GM23338 (cell line): ENCODE results near the gene GSN. TPM values are rescaled to one million over a fixed set of nuclear protein-coding genes. Genes with fewer than 3 reads are reported as not detected.

ENCODE experiments used
- ATAC-seq: fragments of 200-7000 bp; cut with Tn5 transposase; 3 replicates; pipeline ENCODE4 v1.9.1; 2020
- DNase-seq: peaks from one replicate; pipeline ENCODE4 v3.0.0-alpha.2; 2015; ENCODE audit warnings: low spot score
- H2AFZ ChIP-seq: fragments of 200-600 bp; sonication (generic); 2 replicates; pipeline ENCODE4 v1.8.0; 2016; ENCODE audit warnings: antibody characterized with exemption, mild to moderate bottlenecking, moderate library complexity
- H3F3A ChIP-seq: fragments of 200-600 bp; sonication (generic); replicated peaks from 2 replicates; pipeline ENCODE4 v1.8.0; 2017; ENCODE audit warnings: antibody characterized with exemption, mixed run types, low read depth
- H3K27ac ChIP-seq: fragments of 200-600 bp; sonication (generic); 2 replicates; pipeline ENCODE4 v1.6.1; 2016; ENCODE audit warnings: low read depth
- H3K27me3 ChIP-seq: fragments of 200-600 bp; sonication (generic); 2 replicates; pipeline ENCODE4 v1.8.0; 2016; ENCODE audit warnings: mild to moderate bottlenecking, mixed run types, moderate library complexity; ENCODE audit not compliant: insufficient read depth
- H3K36me3 ChIP-seq: fragments of 200-600 bp; sonication (generic); 2 replicates; pipeline ENCODE4 v1.8.0; 2016; ENCODE audit warnings: mild to moderate bottlenecking; ENCODE audit not compliant: insufficient read depth
- H3K4me1 ChIP-seq: fragments of 200-600 bp; sonication (generic); 2 replicates; pipeline ENCODE4 v1.8.0; 2016; ENCODE audit warnings: mild to moderate bottlenecking, moderate library complexity; ENCODE audit not compliant: insufficient read depth
- H3K4me2 ChIP-seq: fragments of 200-600 bp; sonication (generic); 2 replicates; pipeline ENCODE4 v1.7.1; 2017; ENCODE audit warnings: mixed run types
- H3K4me3 ChIP-seq: fragments of 200-600 bp; sonication (generic); 2 replicates; pipeline ENCODE4 v1.6.1; 2016; ENCODE audit warnings: mixed run types
- H3K79me2 ChIP-seq: fragments of 200-600 bp; sonication (generic); replicated peaks from 2 replicates; pipeline ENCODE4 v1.8.0; 2017; ENCODE audit warnings: mild to moderate bottlenecking; ENCODE audit not compliant: insufficient read depth
- H3K9me2 ChIP-seq: fragments of 200-600 bp; sonication (generic); 2 replicates; pipeline ENCODE4 v1.8.0; 2017; ENCODE audit not compliant: insufficient read depth
- H4K20me1 ChIP-seq: fragments of 200-600 bp; sonication (generic); replicated peaks from 2 replicates; pipeline ENCODE4 v1.8.0; 2017; ENCODE audit warnings: mild to moderate bottlenecking; ENCODE audit not compliant: insufficient read depth
- H3K27ac Mint-ChIP-seq: 2 replicates; pipeline ENCODE4 v1.8.0; 2020; ENCODE audit warnings: inconsistent platforms, mild to moderate bottlenecking, moderate library complexity, mixed read lengths
- H3K27me3 Mint-ChIP-seq: 3 replicates; pipeline ENCODE4 v1.8.0; 2022; ENCODE audit warnings: low read depth, mild to moderate bottlenecking, moderate library complexity, mixed read lengths, inconsistent platforms; ENCODE audit not compliant: insufficient read depth, poor library complexity
- H3K36me3 Mint-ChIP-seq: 3 replicates; pipeline ENCODE4 v1.8.0; 2021; ENCODE audit warnings: low read depth, mild to moderate bottlenecking, inconsistent platforms, moderate library complexity, mixed read lengths
- H3K4me1 Mint-ChIP-seq: 3 replicates; pipeline ENCODE4 v1.8.0; 2020; ENCODE audit warnings: mild to moderate bottlenecking, inconsistent platforms, mixed read lengths
- H3K4me3 Mint-ChIP-seq: 3 replicates; pipeline ENCODE4 v1.8.0; 2021; ENCODE audit warnings: moderate library complexity, mild to moderate bottlenecking, inconsistent platforms, mixed read lengths
- H3K9me3 Mint-ChIP-seq: 3 replicates; pipeline ENCODE4 v1.8.0; 2020; ENCODE audit warnings: moderate library complexity, mild to moderate bottlenecking, inconsistent platforms, mixed read lengths
- CREB1 ChIP-seq: fragments of 250-450 bp; sonication (Bioruptor Pico); IDR thresholded peaks from 2 replicates; pipeline ENCODE4 v1.5.0; 2020; ENCODE audit warnings: low read depth, mild to moderate bottlenecking, moderate library complexity
- ETS1 ChIP-seq: IDR thresholded peaks from 2 replicates; pipeline ENCODE4 v1.6.1; 2016; ENCODE audit warnings: antibody characterized with exemption
- EZH2 ChIP-seq: fragments of 200-600 bp; sonication (generic); IDR thresholded peaks from one replicate; pipeline ENCODE4 v1.8.0; 2017; ENCODE audit warnings: antibody characterized with exemption, mild to moderate bottlenecking, low read depth; ENCODE audit not compliant: unreplicated experiment
- EZH2phosphoT487 ChIP-seq: fragments of 200-600 bp; sonication (generic); IDR thresholded peaks from one replicate; pipeline ENCODE4 v1.8.1; 2018; ENCODE audit warnings: antibody characterized with exemption; ENCODE audit not compliant: unreplicated experiment
- JUNB ChIP-seq: IDR thresholded peaks from one replicate; pipeline ENCODE4 v1.6.1; 2016; ENCODE audit warnings: antibody characterized with exemption; ENCODE audit not compliant: unreplicated experiment
- NANOG ChIP-seq: IDR thresholded peaks from 2 replicates; pipeline ENCODE4 v1.6.1; 2016; ENCODE audit warnings: antibody characterized with exemption, borderline replicate concordance
- POLR2AphosphoS5 ChIP-seq: IDR thresholded peaks from 2 replicates; pipeline ENCODE4 v1.6.1; 2016; ENCODE audit warnings: antibody characterized with exemption, low read depth
- STAT1 ChIP-seq: IDR thresholded peaks from one replicate; pipeline ENCODE4 v1.6.1; 2016; ENCODE audit warnings: antibody characterized with exemption; ENCODE audit not compliant: unreplicated experiment
- ZNF114 ChIP-seq: fragments of 250-450 bp; sonication (Bioruptor Pico); IDR thresholded peaks from 2 replicates; pipeline ENCODE4 v1.5.0; 2020; ENCODE audit warnings: mild to moderate bottlenecking, moderate library complexity
- ZNF331 ChIP-seq: fragments of 250-450 bp; sonication (Bioruptor Pico); IDR thresholded peaks from 2 replicates; pipeline ENCODE4 v1.5.0; 2020; ENCODE audit warnings: low read depth, mild to moderate bottlenecking, moderate library complexity
- ZNF462 ChIP-seq: fragments of 250-450 bp; sonication (Bioruptor Pico); IDR thresholded peaks from 2 replicates; pipeline ENCODE4 v1.5.0; 2020; ENCODE audit warnings: mild to moderate bottlenecking, moderate library complexity
- polyA plus RNA-seq: library from polyadenylated mRNA; unstranded; fragments of >200 nt; fragmentation: Nextera tagmentation; extraction: Ambion mirVana; gene quantifications from 2 replicates; pipeline ENCODE4 v1.2.1, GENCODE V29; 2016
- total RNA-seq: library from RNA; depleted of rRNA; stranded (reverse); fragments of >200 nt; shearing (Covaris generic); gene quantifications from 2 replicates; pipeline ENCODE4 v1.2.3, GENCODE V29; 2014
- TF ChIP-seq, protein P1 (sequence below): IDR thresholded peaks from one replicate; pipeline ENCODE4 v1.6.1; 2018; ENCODE audit warnings: antibody characterized with exemption; ENCODE audit not compliant: unreplicated experiment
- TF ChIP-seq, protein P2 (sequence below), 2 experiments: fragments of 200-600 bp in 1 of 2; sonication (generic) in 1 of 2; conservative IDR thresholded peaks; 2 replicates each; pipeline versions ENCODE4 v1.5.1 to v1.6.1; 2016 to 2017; ENCODE audit warnings: antibody characterized with exemption in 2 of 2, low read depth in 2 of 2, mild to moderate bottlenecking in 2 of 2, moderate library complexity in 1 of 2

Gene GSN
- total and polyA plus RNA-seq, 2 experiments from 2014 or later: 30.2 to 85.7 TPM

GRCh38 chr9:121233906-121234831, 33.8 kb upstream of the GSN start:
- no peak overlapping the region for H3K4me3 Mint-ChIP-seq
- H3K4me1 Mint-ChIP-seq: peaks cover 7% of the 10 kb centered on the region; the same call in 1 of the 3 replicates
- Histone ChIP-seq H3K27ac (no peak overlapping the region), H2AFZ (peak overlapping the region; percentile 14; the same call in 1 of the 2 replicates), H3K4me2 (no peak overlapping the region), H3F3A (no peaks in the 10 kb centered on the region), H3K27me3 (no peaks in the 10 kb centered on the region), H3K79me2 (no peaks in the 10 kb centered on the region), H3K36me3 (no peaks in the 10 kb centered on the region), H3K4me3 (no peak overlapping the region), H3K4me1 (no peaks in the 10 kb centered on the region), H4K20me1 (no peaks in the 10 kb centered on the region; the same call in 1 of the 2 replicates), H3K9me2 (peaks cover 3% of the 10 kb centered on the region; the same call in 1 of the 2 replicates)
- no peaks in the 10 kb centered on the region for H3K36me3 Mint-ChIP-seq
- no peak for ATAC-seq
- no peaks in the 10 kb centered on the region for H3K9me3 Mint-ChIP-seq
- no peak overlapping the region for H3K27ac Mint-ChIP-seq
- DNase-seq: no peak
- H3K27me3 Mint-ChIP-seq: peaks cover 8% of the 10 kb centered on the region
- TF ChIP-seq CREB1: no peak
- no peak for TF ChIP-seq POLR2AphosphoS5
- TF ChIP-seq EZH2: no peak
- no peak for TF ChIP-seq JUNB
- TF ChIP-seq ZNF114 (CRISPR knock-in tag): no peak
- TF ChIP-seq STAT1: no peak
- TF ChIP-seq, protein P1, sequence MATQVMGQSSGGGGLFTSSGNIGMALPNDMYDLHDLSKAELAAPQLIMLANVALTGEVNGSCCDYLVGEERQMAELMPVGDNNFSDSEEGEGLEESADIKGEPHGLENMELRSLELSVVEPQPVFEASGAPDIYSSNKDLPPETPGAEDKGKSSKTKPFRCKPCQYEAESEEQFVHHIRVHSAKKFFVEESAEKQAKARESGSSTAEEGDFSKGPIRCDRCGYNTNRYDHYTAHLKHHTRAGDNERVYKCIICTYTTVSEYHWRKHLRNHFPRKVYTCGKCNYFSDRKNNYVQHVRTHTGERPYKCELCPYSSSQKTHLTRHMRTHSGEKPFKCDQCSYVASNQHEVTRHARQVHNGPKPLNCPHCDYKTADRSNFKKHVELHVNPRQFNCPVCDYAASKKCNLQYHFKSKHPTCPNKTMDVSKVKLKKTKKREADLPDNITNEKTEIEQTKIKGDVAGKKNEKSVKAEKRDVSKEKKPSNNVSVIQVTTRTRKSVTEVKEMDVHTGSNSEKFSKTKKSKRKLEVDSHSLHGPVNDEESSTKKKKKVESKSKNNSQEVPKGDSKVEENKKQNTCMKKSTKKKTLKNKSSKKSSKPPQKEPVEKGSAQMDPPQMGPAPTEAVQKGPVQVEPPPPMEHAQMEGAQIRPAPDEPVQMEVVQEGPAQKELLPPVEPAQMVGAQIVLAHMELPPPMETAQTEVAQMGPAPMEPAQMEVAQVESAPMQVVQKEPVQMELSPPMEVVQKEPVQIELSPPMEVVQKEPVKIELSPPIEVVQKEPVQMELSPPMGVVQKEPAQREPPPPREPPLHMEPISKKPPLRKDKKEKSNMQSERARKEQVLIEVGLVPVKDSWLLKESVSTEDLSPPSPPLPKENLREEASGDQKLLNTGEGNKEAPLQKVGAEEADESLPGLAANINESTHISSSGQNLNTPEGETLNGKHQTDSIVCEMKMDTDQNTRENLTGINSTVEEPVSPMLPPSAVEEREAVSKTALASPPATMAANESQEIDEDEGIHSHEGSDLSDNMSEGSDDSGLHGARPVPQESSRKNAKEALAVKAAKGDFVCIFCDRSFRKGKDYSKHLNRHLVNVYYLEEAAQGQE: no peak
- TF ChIP-seq EZH2phosphoT487: no peak
- TF ChIP-seq, protein P2, sequence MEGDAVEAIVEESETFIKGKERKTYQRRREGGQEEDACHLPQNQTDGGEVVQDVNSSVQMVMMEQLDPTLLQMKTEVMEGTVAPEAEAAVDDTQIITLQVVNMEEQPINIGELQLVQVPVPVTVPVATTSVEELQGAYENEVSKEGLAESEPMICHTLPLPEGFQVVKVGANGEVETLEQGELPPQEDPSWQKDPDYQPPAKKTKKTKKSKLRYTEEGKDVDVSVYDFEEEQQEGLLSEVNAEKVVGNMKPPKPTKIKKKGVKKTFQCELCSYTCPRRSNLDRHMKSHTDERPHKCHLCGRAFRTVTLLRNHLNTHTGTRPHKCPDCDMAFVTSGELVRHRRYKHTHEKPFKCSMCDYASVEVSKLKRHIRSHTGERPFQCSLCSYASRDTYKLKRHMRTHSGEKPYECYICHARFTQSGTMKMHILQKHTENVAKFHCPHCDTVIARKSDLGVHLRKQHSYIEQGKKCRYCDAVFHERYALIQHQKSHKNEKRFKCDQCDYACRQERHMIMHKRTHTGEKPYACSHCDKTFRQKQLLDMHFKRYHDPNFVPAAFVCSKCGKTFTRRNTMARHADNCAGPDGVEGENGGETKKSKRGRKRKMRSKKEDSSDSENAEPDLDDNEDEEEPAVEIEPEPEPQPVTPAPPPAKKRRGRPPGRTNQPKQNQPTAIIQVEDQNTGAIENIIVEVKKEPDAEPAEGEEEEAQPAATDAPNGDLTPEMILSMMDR (conservative IDR thresholded peaks at IDR 0.05; ENCODE audit: low read depth in 2 of 2): no peak
- no peak for TF ChIP-seq NANOG
- TF ChIP-seq ZNF331 (CRISPR knock-in tag): no peak
- TF ChIP-seq ETS1: no peak
- no peak for TF ChIP-seq ZNF462 (CRISPR knock-in tag)
